ENCODE measurements around the gene ITGA1. TPM values are rescaled to one million over a fixed set of nuclear protein-coding genes. Genes with fewer than 3 reads are reported as not detected.
A peak's percentile ranks its signal among the peaks of the same experiment; 100 is the strongest.

ITGA1 gene
- total and polyA plus RNA-seq, 2 donors (not counting 1 experiment from before 2014, with no cell fraction given): 12.6 to 115 TPM

GRCh38 chr5:52998552-52999313 lies 211.0 kb downstream of the ITGA1 start:
- no peak for DNase-seq (ENCODE audit: low read depth in 2 of 2)
- no peaks in the 10 kb centered on the region for H4K20me1 ChIP-seq (ENCODE audit: control insufficient read depth, extremely low read depth, insufficient read depth, low read length)
- H3K4me1 ChIP-seq (ENCODE audit: control insufficient read depth, extremely low read depth, insufficient read depth, low read length): peaks cover 6% of the 10 kb centered on the region
- H3K79me2 ChIP-seq (ENCODE audit: control insufficient read depth, insufficient read depth, low read length): peaks cover 59% of the 10 kb centered on the region
- H2AFZ ChIP-seq (ENCODE audit: low read length): no peak overlapping the region
- no peaks in the 10 kb centered on the region for H3K27me3 ChIP-seq (ENCODE audit: control insufficient read depth, insufficient read depth, low read length)
- no peak overlapping the region for H3K4me3 ChIP-seq (replicated peaks in 1 of 4; ENCODE audit: control extremely low read depth in 1 of 4, insufficient read depth in 1 of 4, low read depth in 3 of 4, low read length in 4 of 4)
- no peaks in the 10 kb centered on the region for H3K36me3 ChIP-seq (ENCODE audit: control insufficient read depth, insufficient read depth, low read length)
- peak overlapping the region; percentile 43 for H3K27ac ChIP-seq (ENCODE audit: insufficient read depth, low read length)
- H3K9ac ChIP-seq (ENCODE audit: insufficient read depth, low read length): no peak overlapping the region
- H3K9me3 ChIP-seq (ENCODE audit: control insufficient read depth, insufficient read depth, low read depth, low read length): no peaks in the 10 kb centered on the region
- TF ChIP-seq CTCF (conservative IDR thresholded peaks at IDR 0.05 in 1 of 2, IDR thresholded peaks at IDR 0.05 in 1 of 2; ENCODE audit: low read depth in 1 of 2, low read length in 2 of 2) (no peak), EZH2 (IDR thresholded peaks at IDR 0.05; ENCODE audit: low read length, missing control alignments) (no peak)
- no peak overlapping the region for H3K4me2 ChIP-seq (ENCODE audit: extremely low read depth, insufficient read depth, low read length)

GRCh38 chr5:52999344-52999949 lies 211.7 kb downstream of the ITGA1 start:
- Histone ChIP-seq H3K9me3 (ENCODE audit: control insufficient read depth, insufficient read depth, low read depth, low read length) (no peaks in the 10 kb centered on the region), H3K4me1 (ENCODE audit: control insufficient read depth, extremely low read depth, insufficient read depth, low read length) (peaks cover 3% of the 10 kb centered on the region), H2AFZ (ENCODE audit: low read length) (no peak overlapping the region), H3K27ac (ENCODE audit: insufficient read depth, low read length) (peak overlapping the region; percentile 43), H3K27me3 (ENCODE audit: control insufficient read depth, insufficient read depth, low read length) (no peaks in the 10 kb centered on the region), H4K20me1 (ENCODE audit: control insufficient read depth, extremely low read depth, insufficient read depth, low read length) (no peaks in the 10 kb centered on the region), H3K79me2 (ENCODE audit: control insufficient read depth, insufficient read depth, low read length) (peaks cover 54% of the 10 kb centered on the region), H3K4me2 (ENCODE audit: extremely low read depth, insufficient read depth, low read length) (peak overlapping the region; percentile 65), H3K9ac (ENCODE audit: insufficient read depth, low read length) (no peak overlapping the region), H3K4me3 (replicated peaks in 1 of 4; ENCODE audit: control extremely low read depth in 1 of 4, insufficient read depth in 1 of 4, low read depth in 3 of 4, low read length in 4 of 4) (no peak overlapping the region), H3K36me3 (ENCODE audit: control insufficient read depth, insufficient read depth, low read length) (no peaks in the 10 kb centered on the region)
- TF ChIP-seq EZH2 (IDR thresholded peaks at IDR 0.05; ENCODE audit: low read length, missing control alignments) (no peak), CTCF (conservative IDR thresholded peaks at IDR 0.05 in 1 of 2, IDR thresholded peaks at IDR 0.05 in 1 of 2; ENCODE audit: low read depth in 1 of 2, low read length in 2 of 2) (no peak)
- DNase-seq (ENCODE audit: low read depth in 2 of 2): peak in 1 of 2 donors; percentile 63

- no peaks in the 10 kb centered on the region for H3K9me3 ChIP-seq (ENCODE audit: control insufficient read depth, insufficient read depth, low read depth, low read length)
- H3K4me1 ChIP-seq (ENCODE audit: control insufficient read depth, extremely low read depth, insufficient read depth, low read length): peaks cover 8% of the 10 kb centered on the region
- H3K4me2 ChIP-seq (ENCODE audit: extremely low read depth, insufficient read depth, low read length): no peak overlapping the region
- no peak overlapping the region for H3K27ac ChIP-seq (ENCODE audit: insufficient read depth, low read length)
- no peak overlapping the region for H3K4me3 ChIP-seq (replicated peaks in 1 of 4; ENCODE audit: control extremely low read depth in 1 of 4, insufficient read depth in 1 of 4, low read depth in 3 of 4, low read length in 4 of 4)
- TF ChIP-seq CTCF (conservative IDR thresholded peaks at IDR 0.05 in 1 of 2, IDR thresholded peaks at IDR 0.05 in 1 of 2; ENCODE audit: low read depth in 1 of 2, low read length in 2 of 2) (no peak), EZH2 (IDR thresholded peaks at IDR 0.05; ENCODE audit: low read length, missing control alignments) (no peak)
- no peak overlapping the region for H3K9ac ChIP-seq (ENCODE audit: insufficient read depth, low read length)
- H3K27me3 ChIP-seq (ENCODE audit: control insufficient read depth, insufficient read depth, low read length): no peaks in the 10 kb centered on the region
- DNase-seq (ENCODE audit: low read depth in 2 of 2): no peak
- H3K36me3 ChIP-seq (ENCODE audit: control insufficient read depth, insufficient read depth, low read length): no peaks in the 10 kb centered on the region
- H4K20me1 ChIP-seq (ENCODE audit: control insufficient read depth, extremely low read depth, insufficient read depth, low read length): no peaks in the 10 kb centered on the region
- H2AFZ ChIP-seq (ENCODE audit: low read length): no peak overlapping the region
- H3K79me2 ChIP-seq (ENCODE audit: control insufficient read depth, insufficient read depth, low read length): peaks cover 37% of the 10 kb centered on the region
Observed at GRCh38 chr5:53001541-53001940, 213.8 kb downstream of the ITGA1 start.
